ENCODE results near the gene EHD2.

EHD2 gene

DNA sequence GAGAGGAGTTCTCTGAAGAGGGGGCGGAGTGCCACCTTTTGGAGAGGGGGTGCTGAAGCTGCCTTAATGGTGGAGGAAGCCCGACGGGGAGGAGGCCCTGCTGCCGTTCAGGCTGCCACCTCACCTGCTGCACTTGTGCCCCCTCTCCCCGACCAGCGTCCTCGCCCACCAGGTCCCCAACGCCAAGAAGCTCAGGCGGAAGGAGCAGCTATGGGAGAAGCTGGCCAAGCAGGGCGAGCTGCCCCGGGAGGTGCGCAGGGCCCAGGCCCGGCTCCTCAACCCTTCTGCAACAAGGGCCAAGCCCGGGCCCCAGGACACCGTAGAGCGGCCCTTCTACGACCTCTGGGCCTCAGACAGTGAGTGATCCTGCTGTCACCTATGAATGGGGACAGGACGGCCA lies 37.5 kb downstream of the EHD2 start:
- no peak for TF ChIP-seq CTCF (IDR thresholded peaks at IDR 0.05; ENCODE audit: low read depth, low read length)
- H3K4me3 ChIP-seq (replicated peaks in 1 of 2; ENCODE audit: low read depth in 2 of 2, low read length in 2 of 2): no peak overlapping the region
- no peak for DNase-seq (ENCODE audit: low read depth in 2 of 2)

GRCh38 chr19:47752440-47753211 lies 39.4 kb downstream of the EHD2 start:
- no peak for TF ChIP-seq CTCF (IDR thresholded peaks at IDR 0.05; ENCODE audit: low read depth, low read length)
- DNase-seq (ENCODE audit: low read depth in 2 of 2): no peak
- H3K4me3 ChIP-seq (replicated peaks in 1 of 2; ENCODE audit: low read depth in 2 of 2, low read length in 2 of 2): no peak overlapping the region

GRCh38 chr19:47754206-47755064 lies 41.2 kb downstream of the EHD2 start:
- TF ChIP-seq CTCF (IDR thresholded peaks at IDR 0.05; ENCODE audit: low read depth, low read length): no peak
- no peak for DNase-seq (ENCODE audit: low read depth in 2 of 2)
- no peak overlapping the region for H3K4me3 ChIP-seq (replicated peaks in 1 of 2; ENCODE audit: low read depth in 2 of 2, low read length in 2 of 2)

DNA sequence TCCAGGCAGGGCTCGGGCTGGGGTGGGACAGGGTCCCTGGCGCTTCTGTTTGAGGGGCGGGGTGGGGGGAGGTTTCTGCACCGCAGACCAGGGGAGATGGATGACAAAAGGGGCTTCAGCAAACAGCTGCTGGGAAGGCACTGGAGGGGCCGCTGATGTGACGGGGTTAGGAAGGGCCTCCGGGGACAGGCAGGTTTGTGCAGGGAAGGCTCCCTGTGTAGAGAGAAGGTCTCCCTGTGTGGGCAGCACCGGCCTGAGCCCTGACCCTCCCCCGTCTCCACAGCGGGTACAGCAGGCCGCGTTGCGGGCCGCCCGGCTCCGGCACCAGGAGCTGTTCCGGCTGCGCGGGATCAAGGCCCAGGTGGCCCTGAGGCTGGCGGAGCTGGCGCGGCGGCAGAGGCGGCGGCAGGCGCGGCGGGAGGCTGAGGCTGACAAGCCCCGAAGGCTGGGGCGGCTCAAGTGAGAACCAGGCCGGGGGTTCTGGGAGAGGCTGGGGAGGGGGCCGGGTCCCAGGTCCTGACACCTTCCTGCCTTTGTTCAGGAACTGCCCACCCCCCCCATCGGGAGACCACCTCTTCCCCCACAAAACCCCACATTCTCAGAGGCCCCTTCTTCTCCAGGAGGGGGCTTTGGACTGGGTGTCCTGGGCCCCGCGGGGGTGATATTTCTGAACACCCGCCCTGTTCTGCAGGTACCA lies 42.0 kb downstream of the EHD2 start:
- DNase-seq (ENCODE audit: low read depth in 2 of 2): no peak
- H3K4me3 ChIP-seq (replicated peaks in 1 of 2; ENCODE audit: low read depth in 2 of 2, low read length in 2 of 2): no peak overlapping the region
- TF ChIP-seq CTCF (IDR thresholded peaks at IDR 0.05; ENCODE audit: low read depth, low read length): no peak

DNA sequence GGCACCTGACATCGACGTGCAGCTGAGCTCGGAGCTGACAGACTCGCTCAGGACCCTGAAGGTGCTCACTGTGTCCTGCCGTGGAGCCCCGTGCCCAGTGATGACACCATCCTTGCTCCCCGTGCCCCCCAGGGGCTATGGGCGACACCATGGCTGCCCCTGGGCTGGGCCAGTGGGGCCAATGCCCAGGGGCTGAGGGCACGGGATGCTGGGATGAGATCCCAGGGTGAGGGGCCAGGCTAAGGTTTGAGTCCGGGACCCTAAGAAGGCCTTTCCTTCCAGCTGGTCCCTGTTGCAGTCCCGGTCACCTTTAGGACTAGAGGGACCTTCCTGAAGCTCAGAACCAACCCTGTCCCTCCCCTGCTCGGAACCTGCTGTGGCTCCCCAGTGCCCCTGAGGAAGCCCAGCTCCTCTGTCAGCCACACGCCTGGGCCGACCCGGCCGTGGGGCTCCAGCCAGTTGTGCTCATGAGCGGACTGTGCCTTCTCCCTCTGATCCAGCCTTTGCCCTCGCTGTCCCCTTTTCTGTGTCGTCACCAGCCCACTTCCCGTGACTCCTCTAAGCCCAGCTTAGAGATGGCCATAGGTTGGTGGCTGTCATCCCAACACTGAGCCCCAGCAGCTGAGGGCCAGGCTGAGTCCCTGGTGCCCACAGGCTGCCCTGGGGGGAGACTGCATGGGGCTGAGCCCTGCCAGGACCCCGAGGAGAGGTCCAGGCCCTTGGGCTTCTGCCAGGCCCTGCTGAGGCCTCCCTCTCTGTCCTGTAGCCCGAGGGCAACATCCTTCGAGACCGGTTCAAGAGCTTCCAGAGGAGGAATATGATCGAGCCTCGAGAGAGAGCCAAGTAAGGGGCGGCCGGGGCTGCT lies 42.8 kb downstream of the EHD2 start:
- DNase-seq (ENCODE audit: low read depth in 2 of 2): no peak
- no peak for TF ChIP-seq CTCF (IDR thresholded peaks at IDR 0.05; ENCODE audit: low read depth, low read length)
- no peak overlapping the region for H3K4me3 ChIP-seq (replicated peaks in 1 of 2; ENCODE audit: low read depth in 2 of 2, low read length in 2 of 2)

DNA sequence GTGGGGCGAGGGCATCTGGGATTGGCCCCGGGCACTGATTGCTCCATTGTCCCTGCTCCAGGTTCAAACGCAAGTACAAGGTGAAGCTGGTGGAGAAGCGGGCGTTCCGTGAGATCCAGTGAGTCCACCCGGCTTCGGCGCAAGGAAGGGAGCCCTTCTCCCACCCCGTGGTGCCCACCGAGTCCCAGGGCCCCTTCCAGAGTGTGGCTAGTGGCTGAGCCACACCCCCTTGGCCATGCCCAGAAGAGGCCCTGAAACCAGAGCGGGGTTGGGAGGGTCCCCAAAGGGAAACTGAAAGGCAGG lies 43.4 kb downstream of the EHD2 start:
- no peak for TF ChIP-seq CTCF (IDR thresholded peaks at IDR 0.05; ENCODE audit: low read depth, low read length)
- no peak overlapping the region for H3K4me3 ChIP-seq (replicated peaks in 1 of 2; ENCODE audit: low read depth in 2 of 2, low read length in 2 of 2)
- DNase-seq (ENCODE audit: low read depth in 2 of 2): no peak

Measured in cardiac fibroblast (primary cell).